ENCODE measurements around the gene GNB5. TPM values are rescaled to one million over a fixed set of nuclear protein-coding genes. Genes with fewer than 3 reads are reported as not detected.

GNB5 gene
- total RNA-seq, 1 experiment from 2014 or later, result 29.8 TPM

DNA sequence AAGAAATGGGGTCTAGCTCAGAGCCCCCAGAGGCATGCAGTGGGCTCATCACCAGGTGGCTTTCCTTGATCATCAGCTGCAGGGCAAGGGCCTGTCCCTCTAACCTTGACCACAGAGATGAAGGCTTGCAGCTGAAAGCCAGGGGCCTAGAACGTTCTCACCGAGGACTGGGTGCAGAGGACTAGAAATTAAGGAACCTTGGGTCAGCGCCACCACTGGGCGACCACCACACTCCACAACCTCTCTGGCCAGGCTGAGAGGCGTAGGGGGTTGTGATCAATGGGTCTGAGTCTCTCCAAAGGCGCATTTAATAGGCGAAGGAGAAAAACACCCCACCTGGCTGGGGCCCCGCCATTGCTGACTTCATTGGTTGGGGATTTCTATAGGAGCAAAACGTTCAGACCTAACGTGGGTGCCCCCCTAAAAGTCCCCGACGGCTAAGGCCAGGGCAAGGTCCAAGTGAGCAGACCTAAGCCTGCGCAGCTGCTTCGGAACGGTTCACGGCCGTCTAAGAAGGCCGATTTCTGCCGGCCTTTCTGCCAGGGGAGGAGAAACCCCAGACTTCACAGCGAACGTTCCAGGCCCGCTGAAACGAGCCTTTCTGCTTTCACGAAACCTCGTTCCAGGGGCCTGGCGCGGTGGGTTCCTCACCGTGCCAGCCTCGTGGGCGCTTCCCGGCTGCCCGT, 79.5 kb downstream of the GNB5 start:
- Histone ChIP-seq H3K18ac (ENCODE audit: insufficient read length, low read depth, low read length) (no peak overlapping the region), H2BK5ac (ENCODE audit: insufficient read length, low read length) (no peak overlapping the region), H3K23me2 (ENCODE audit: insufficient read length, low read depth, low read length, poor library complexity, severe bottlenecking) (no peaks in the 10 kb centered on the region), H3K27me3 (ENCODE audit: insufficient read depth, low read length) (no peaks in the 10 kb centered on the region), H4K8ac (replicated peaks; ENCODE audit: insufficient read length, low read depth, low read length) (no peak overlapping the region), H4K20me1 (ENCODE audit: control insufficient read depth, insufficient read depth, insufficient read length) (no peaks in the 10 kb centered on the region), H4K5ac (ENCODE audit: insufficient read length, low read depth, low read length) (no peak overlapping the region), H3K9me3 (ENCODE audit: control insufficient read depth, low read depth, low read length) (no peaks in the 10 kb centered on the region), H2BK120ac (ENCODE audit: low read depth, low read length, poor library complexity, severe bottlenecking) (no peak overlapping the region), H3K4ac (ENCODE audit: low read depth, low read length) (no peak overlapping the region), H3K79me2 (ENCODE audit: insufficient read depth, low read length) (no peaks in the 10 kb centered on the region), H2AFZ (ENCODE audit: low read length) (no peak overlapping the region), H2BK20ac (ENCODE audit: low read depth, low read length, poor library complexity, severe bottlenecking) (no peak overlapping the region), H3K4me1 (ENCODE audit: insufficient read depth, low read length) (peaks cover 3% of the 10 kb centered on the region; the same call in 1 of the 2 replicates), H2AK5ac (ENCODE audit: insufficient read length, low read length) (no peak overlapping the region), H2BK15ac (ENCODE audit: low read depth, low read length) (no peak overlapping the region), H3K79me1 (ENCODE audit: insufficient read depth, low read depth, low read length, poor library complexity, severe bottlenecking) (no peaks in the 10 kb centered on the region), H3T11ph (ENCODE audit: low read length) (no peak overlapping the region), H3K27ac (ENCODE audit: insufficient read length, low read depth, low read length) (no peak overlapping the region), H3K14ac (ENCODE audit: insufficient read depth, low read length) (no peak overlapping the region; the same call in 1 of the 2 replicates), H4K91ac (ENCODE audit: insufficient read length, low read depth, low read length) (no peak overlapping the region), H3K56ac (ENCODE audit: insufficient read length, low read depth, low read length) (no peak overlapping the region), H3K9ac (ENCODE audit: extremely low read depth, insufficient read length, low read length) (no peak overlapping the region), H3K4me2 (ENCODE audit: insufficient read depth, insufficient read length, low read length) (no peak overlapping the region), H2BK12ac (ENCODE audit: insufficient read length, low read depth, low read length) (no peak overlapping the region), H3K23ac (ENCODE audit: insufficient read length, low read depth, low read length) (no peak overlapping the region)
- TF ChIP-seq, protein P1, sequence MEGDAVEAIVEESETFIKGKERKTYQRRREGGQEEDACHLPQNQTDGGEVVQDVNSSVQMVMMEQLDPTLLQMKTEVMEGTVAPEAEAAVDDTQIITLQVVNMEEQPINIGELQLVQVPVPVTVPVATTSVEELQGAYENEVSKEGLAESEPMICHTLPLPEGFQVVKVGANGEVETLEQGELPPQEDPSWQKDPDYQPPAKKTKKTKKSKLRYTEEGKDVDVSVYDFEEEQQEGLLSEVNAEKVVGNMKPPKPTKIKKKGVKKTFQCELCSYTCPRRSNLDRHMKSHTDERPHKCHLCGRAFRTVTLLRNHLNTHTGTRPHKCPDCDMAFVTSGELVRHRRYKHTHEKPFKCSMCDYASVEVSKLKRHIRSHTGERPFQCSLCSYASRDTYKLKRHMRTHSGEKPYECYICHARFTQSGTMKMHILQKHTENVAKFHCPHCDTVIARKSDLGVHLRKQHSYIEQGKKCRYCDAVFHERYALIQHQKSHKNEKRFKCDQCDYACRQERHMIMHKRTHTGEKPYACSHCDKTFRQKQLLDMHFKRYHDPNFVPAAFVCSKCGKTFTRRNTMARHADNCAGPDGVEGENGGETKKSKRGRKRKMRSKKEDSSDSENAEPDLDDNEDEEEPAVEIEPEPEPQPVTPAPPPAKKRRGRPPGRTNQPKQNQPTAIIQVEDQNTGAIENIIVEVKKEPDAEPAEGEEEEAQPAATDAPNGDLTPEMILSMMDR (conservative IDR thresholded peaks at IDR 0.05), result no peak
- H3K4me3 Mint-ChIP-seq, result no peak overlapping the region
- peaks cover 15 to 16% of the 10 kb centered on the region in 2 experiments for H3K4me1 Mint-ChIP-seq
- H3K9me3 Mint-ChIP-seq, result peaks cover 0 to 2% of the 10 kb centered on the region in 2 experiments; a peak in 1 of 5 replicates
- H3K27me3 Mint-ChIP-seq (ENCODE audit: low read depth), result no peaks in the 10 kb centered on the region; the same call in 1 of the 2 replicates
- no peaks in the 10 kb centered on the region for H3K36me3 Mint-ChIP-seq (ENCODE audit: insufficient read depth in 1 of 3, low read depth in 3 of 3)
- no peak for DNase-seq
- no peak overlapping the region for H3K27ac Mint-ChIP-seq
- WGBS (ENCODE audit: extremely low coverage, insufficient read length, low lambda C conversion rate), result no CpG with 5 or more reads among the region's 32 CpGs

Data from H9 (cell line).